ENCODE measurements around the gene PPM1H. TPM values are rescaled to one million over a fixed set of nuclear protein-coding genes. Genes with fewer than 3 reads are reported as not detected.
A peak's percentile ranks its signal among the peaks of the same experiment; 100 is the strongest.
"Not testable (repeated sequence)": the region's sequence is repeated elsewhere in the genome, so short reads cannot be mapped to it uniquely, and the experiment has no call there.

Gene PPM1H
- total RNA-seq, 1 experiment from 2014 or later, result 0.04 TPM

- H3K36me3 ChIP-seq (ENCODE audit: insufficient read depth, low read length, poor library complexity, severe bottlenecking), result no peaks in the 10 kb centered on the region
- DNase-seq (ENCODE audit: low spot score), result no peak
- no peak overlapping the region for H3K27ac ChIP-seq (ENCODE audit: low read depth, low read length, poor library complexity, severe bottlenecking)
- POLR2A ChIA-PET (ENCODE audit: low non-redundant PET), result no interaction called here
- TF ChIP-seq CTCF (conservative IDR thresholded peaks at IDR 0.05; ENCODE audit: low read depth, low read length), result no peak
- TF ChIP-seq EZH2 (IDR thresholded peaks at IDR 0.05; ENCODE audit: borderline replicate concordance, low read depth, low read length, poor library complexity, severe bottlenecking), result no peak
- intact Hi-C loops (cut with micrococcal nuclease; ENCODE audit: unreplicated experiment), result loop anchor here (5.0 kb wide), 1 partner anchor 377 kb away; no protein-coding TSS in a partner anchor
- no TSS peak for BruUV-seq (replicated peaks)
- no peaks in the 10 kb centered on the region for H3K27me3 ChIP-seq (replicated peaks; ENCODE audit: insufficient read depth, low read depth, low read length, poor library complexity)
- peaks cover 16% of the 10 kb centered on the region for H3K4me1 ChIP-seq (ENCODE audit: insufficient read depth, low read length, poor library complexity, severe bottlenecking)
- no peak overlapping the region for H3K4me3 ChIP-seq (ENCODE audit: low read depth, low read length, poor library complexity, severe bottlenecking)
- CTCF ChIA-PET, result interaction anchor here (1.1 kb wide), 1 partner anchor 255 kb away, joined by 4 read pairs; no protein-coding TSS in a partner anchor
- no peaks in the 10 kb centered on the region for H3K9me3 ChIP-seq (ENCODE audit: low read depth, low read length, poor library complexity, severe bottlenecking)
Observed at GRCh38 chr12:62814243-62814642, 120.7 kb downstream of the PPM1H start.

- POLR2A ChIA-PET (ENCODE audit: low non-redundant PET), result no interaction called here
- TF ChIP-seq CTCF (conservative IDR thresholded peaks at IDR 0.05; ENCODE audit: low read depth, low read length), result peak; percentile 89
- TF ChIP-seq EZH2 (IDR thresholded peaks at IDR 0.05; ENCODE audit: borderline replicate concordance, low read depth, low read length, poor library complexity, severe bottlenecking), result no peak
- no peaks in the 10 kb centered on the region for H3K27me3 ChIP-seq (replicated peaks; ENCODE audit: insufficient read depth, low read depth, low read length, poor library complexity)
- BruUV-seq (replicated peaks), result no TSS peak
- H3K9me3 ChIP-seq (ENCODE audit: low read depth, low read length, poor library complexity, severe bottlenecking), result no peaks in the 10 kb centered on the region
- no peak overlapping the region for H3K4me3 ChIP-seq (ENCODE audit: low read depth, low read length, poor library complexity, severe bottlenecking)
- no peaks in the 10 kb centered on the region for H3K36me3 ChIP-seq (ENCODE audit: insufficient read depth, low read length, poor library complexity, severe bottlenecking)
- intact Hi-C loops (cut with micrococcal nuclease; ENCODE audit: unreplicated experiment), result loop anchor here (5.0 kb wide), 1 partner anchor 376 kb away; no protein-coding TSS in a partner anchor
- CTCF ChIA-PET, result interaction anchor here (0.6 to 1.1 kb wide), 2 partner anchors 231 to 256 kb away, joined by 3 to 4 read pairs; no protein-coding TSS in a partner anchor
- peak; percentile 85 for DNase-seq (ENCODE audit: low spot score)
- no peak overlapping the region for H3K27ac ChIP-seq (ENCODE audit: low read depth, low read length, poor library complexity, severe bottlenecking)
- H3K4me1 ChIP-seq (ENCODE audit: insufficient read depth, low read length, poor library complexity, severe bottlenecking), result peaks cover 14% of the 10 kb centered on the region
Observed at GRCh38 chr12:62813031-62813829, 121.7 kb downstream of the PPM1H start.

GRCh38 chr12:62811481-62811880 lies 123.5 kb downstream of the PPM1H start:
- H3K27me3 ChIP-seq (replicated peaks; ENCODE audit: insufficient read depth, low read depth, low read length, poor library complexity); H3K9me3 ChIP-seq (ENCODE audit: low read depth, low read length, poor library complexity, severe bottlenecking); H3K4me3 ChIP-seq (ENCODE audit: low read depth, low read length, poor library complexity, severe bottlenecking); BruUV-seq (replicated peaks); H3K36me3 ChIP-seq (ENCODE audit: insufficient read depth, low read length, poor library complexity, severe bottlenecking); H3K27ac ChIP-seq (ENCODE audit: low read depth, low read length, poor library complexity, severe bottlenecking); CTCF ChIA-PET; DNase-seq (ENCODE audit: low spot score); POLR2A ChIA-PET (ENCODE audit: low non-redundant PET); H3K4me1 ChIP-seq (ENCODE audit: insufficient read depth, low read length, poor library complexity, severe bottlenecking): not testable (repeated sequence)
- intact Hi-C loops (cut with micrococcal nuclease; ENCODE audit: unreplicated experiment), result loop anchor here (5.0 kb wide), 1 partner anchor 374 kb away; no protein-coding TSS in a partner anchor

Data from A673 (cell line).